ENCODE results near the gene RAB28. TPM values are rescaled to one million over a fixed set of nuclear protein-coding genes. Genes with fewer than 3 reads are reported as not detected.
"Not testable (repeated sequence)": the region's sequence is repeated elsewhere in the genome, so short reads cannot be mapped to it uniquely, and the experiment has no call there.

RAB28 gene
- total and polyA plus RNA-seq, 7 donors = 5.1 to 9.0 (median 6.3) TPM

DNA sequence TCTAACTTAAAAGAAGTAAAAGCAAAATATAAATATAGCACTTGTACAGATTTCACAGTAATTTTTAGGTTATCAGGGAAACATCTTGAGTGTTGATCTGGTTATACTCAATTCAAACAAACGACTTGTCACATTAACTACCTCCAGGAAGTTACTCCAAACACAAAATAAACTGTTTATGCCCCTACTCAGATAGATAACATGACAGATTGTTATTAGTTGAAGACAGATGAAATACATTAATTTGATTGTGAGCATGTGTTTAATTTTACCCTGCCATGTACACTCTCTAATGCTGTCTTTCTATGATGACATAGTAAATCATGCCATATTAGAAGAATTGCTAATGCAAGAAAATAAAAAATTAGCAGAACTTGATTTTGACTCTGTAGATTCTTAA, 88.0 kb downstream of the RAB28 start:
- H3K27me3 ChIP-seq (ENCODE audit: insufficient read depth in 3 of 3, low read length in 2 of 3) = no peaks in the 10 kb centered on the region
- TF ChIP-seq, protein P1, sequence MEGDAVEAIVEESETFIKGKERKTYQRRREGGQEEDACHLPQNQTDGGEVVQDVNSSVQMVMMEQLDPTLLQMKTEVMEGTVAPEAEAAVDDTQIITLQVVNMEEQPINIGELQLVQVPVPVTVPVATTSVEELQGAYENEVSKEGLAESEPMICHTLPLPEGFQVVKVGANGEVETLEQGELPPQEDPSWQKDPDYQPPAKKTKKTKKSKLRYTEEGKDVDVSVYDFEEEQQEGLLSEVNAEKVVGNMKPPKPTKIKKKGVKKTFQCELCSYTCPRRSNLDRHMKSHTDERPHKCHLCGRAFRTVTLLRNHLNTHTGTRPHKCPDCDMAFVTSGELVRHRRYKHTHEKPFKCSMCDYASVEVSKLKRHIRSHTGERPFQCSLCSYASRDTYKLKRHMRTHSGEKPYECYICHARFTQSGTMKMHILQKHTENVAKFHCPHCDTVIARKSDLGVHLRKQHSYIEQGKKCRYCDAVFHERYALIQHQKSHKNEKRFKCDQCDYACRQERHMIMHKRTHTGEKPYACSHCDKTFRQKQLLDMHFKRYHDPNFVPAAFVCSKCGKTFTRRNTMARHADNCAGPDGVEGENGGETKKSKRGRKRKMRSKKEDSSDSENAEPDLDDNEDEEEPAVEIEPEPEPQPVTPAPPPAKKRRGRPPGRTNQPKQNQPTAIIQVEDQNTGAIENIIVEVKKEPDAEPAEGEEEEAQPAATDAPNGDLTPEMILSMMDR (IDR thresholded peaks at IDR 0.05) = no peak
- 15 to 40% (median 24%) methylated on average over 1 of the region's 1 CpG for WGBS, 3 donors
- H3K4me1 ChIP-seq = peaks cover 12% of the 10 kb centered on the region
- intact Hi-C loops (cut with DNase I) = loop anchor here in 1 of 2 donors (5.0 kb wide), 1 partner anchor 791 kb away; no protein-coding TSS in a partner anchor
- no peak overlapping the region for H3K4me3 ChIP-seq
- H3K27ac ChIP-seq = no peak overlapping the region
- no peak for ATAC-seq
- no peaks in the 10 kb centered on the region for H3K9me3 ChIP-seq
- no peak for DNase-seq
- no peaks in the 10 kb centered on the region for H3K36me3 ChIP-seq (ENCODE audit: insufficient read depth in 1 of 2, low read depth in 1 of 2)

DNA sequence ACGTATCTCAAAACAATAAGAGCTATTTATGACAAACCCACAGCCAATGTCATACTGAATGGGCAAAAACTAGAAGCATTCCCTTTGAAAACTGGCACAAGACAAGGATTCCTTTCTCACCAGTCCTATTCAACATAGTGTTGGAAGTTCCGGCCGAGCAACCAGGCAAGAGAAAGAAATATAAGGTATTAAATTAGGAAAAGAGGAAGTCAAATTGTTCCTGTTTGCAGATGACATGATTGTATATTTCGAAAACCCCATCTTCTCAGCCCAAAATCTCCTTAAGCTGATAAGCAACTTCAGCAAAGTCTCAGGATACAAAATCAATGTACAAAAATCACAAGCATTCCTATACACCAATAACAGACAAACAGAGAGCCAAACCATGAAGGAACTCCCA, 94.2 kb downstream of the RAB28 start:
- H3K4me1 ChIP-seq; H3K27ac ChIP-seq; H3K27me3 ChIP-seq (ENCODE audit: insufficient read depth in 3 of 3, low read length in 2 of 3); DNase-seq; H3K4me3 ChIP-seq; intact Hi-C loops (cut with DNase I); H3K36me3 ChIP-seq (ENCODE audit: insufficient read depth in 1 of 2, low read depth in 1 of 2); ATAC-seq; H3K9me3 ChIP-seq: not testable (repeated sequence)
- WGBS, 3 donors = 86 to 93% (median 90%) methylated on average over 4 of the region's 4 CpGs

DNA sequence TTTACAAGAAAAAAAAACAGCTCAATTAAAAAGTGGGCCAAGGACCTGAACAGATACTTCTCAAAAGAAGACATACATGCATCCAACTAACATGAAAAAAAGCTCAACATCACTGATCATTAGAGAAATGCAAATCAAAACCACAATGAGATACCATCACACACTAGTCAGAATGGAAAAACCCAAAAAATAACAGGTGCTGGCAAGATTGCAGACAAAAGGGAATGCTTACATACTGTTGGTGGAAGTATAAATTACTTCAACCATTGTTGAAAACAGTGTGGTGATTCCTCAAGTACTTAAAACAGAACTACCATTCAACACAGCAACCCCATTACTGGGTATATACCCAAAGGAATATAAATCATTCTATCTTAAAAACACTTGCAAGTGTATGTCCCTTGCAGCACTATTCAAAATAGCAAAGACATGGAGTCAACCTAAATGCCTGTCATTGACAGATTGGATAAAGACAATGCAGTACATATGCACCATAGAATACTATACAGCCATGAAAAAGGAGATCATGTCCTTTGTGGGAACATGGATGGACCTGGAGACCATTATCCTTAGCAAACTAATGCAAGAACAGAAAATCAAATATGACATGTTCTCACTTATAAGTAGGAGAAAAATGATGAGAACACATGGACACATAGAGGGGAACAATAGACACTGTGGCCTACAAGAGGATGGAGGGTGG, 97.6 kb downstream of the RAB28 start:
- no peaks in the 10 kb centered on the region for H3K27me3 ChIP-seq (ENCODE audit: insufficient read depth in 3 of 3, low read length in 2 of 3)
- H3K36me3 ChIP-seq (ENCODE audit: insufficient read depth in 1 of 2, low read depth in 1 of 2) = no peaks in the 10 kb centered on the region
- no peaks in the 10 kb centered on the region for H3K9me3 ChIP-seq
- TF ChIP-seq, protein P1 (IDR thresholded peaks at IDR 0.05) = no peak
- no peak for ATAC-seq
- intact Hi-C loops (cut with DNase I) = no loop called here
- H3K4me1 ChIP-seq = peaks cover 13% of the 10 kb centered on the region
- no peak overlapping the region for H3K27ac ChIP-seq
- DNase-seq = no peak
- no peak overlapping the region for H3K4me3 ChIP-seq

DNA sequence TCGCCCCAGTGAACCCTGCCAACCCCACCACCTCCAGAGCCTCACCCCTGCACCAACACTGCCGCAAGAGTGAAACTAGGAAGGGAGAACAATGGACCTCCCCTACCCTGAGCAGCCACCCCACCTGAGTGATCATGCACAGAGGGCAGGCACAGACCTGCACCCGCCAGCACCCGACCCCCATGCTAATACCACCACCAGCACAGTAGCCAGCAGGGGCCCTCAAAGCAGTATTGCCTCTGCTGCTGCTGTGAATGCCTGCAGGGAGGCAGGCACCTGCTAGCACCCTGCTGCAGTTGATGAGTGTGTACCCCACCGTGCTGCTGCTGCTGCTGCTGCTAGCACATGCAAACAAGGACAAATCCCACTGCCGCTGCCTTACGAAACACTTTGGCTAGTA, 100.1 kb downstream of the RAB28 start:
- H3K4me1 ChIP-seq = peaks cover 13% of the 10 kb centered on the region
- no peak for DNase-seq
- TF ChIP-seq, protein P1 (IDR thresholded peaks at IDR 0.05) = no peak
- no peak overlapping the region for H3K4me3 ChIP-seq
- no peaks in the 10 kb centered on the region for H3K27me3 ChIP-seq (ENCODE audit: insufficient read depth in 3 of 3, low read length in 2 of 3)
- H3K36me3 ChIP-seq (ENCODE audit: insufficient read depth in 1 of 2, low read depth in 1 of 2) = no peaks in the 10 kb centered on the region
- 94 to 98% (median 95%) methylated on average over 7 of the region's 7 CpGs for WGBS, 3 donors
- no peak for ATAC-seq
- H3K9me3 ChIP-seq = no peaks in the 10 kb centered on the region
- no peak overlapping the region for H3K27ac ChIP-seq
- intact Hi-C loops (cut with DNase I) = no loop called here

DNA sequence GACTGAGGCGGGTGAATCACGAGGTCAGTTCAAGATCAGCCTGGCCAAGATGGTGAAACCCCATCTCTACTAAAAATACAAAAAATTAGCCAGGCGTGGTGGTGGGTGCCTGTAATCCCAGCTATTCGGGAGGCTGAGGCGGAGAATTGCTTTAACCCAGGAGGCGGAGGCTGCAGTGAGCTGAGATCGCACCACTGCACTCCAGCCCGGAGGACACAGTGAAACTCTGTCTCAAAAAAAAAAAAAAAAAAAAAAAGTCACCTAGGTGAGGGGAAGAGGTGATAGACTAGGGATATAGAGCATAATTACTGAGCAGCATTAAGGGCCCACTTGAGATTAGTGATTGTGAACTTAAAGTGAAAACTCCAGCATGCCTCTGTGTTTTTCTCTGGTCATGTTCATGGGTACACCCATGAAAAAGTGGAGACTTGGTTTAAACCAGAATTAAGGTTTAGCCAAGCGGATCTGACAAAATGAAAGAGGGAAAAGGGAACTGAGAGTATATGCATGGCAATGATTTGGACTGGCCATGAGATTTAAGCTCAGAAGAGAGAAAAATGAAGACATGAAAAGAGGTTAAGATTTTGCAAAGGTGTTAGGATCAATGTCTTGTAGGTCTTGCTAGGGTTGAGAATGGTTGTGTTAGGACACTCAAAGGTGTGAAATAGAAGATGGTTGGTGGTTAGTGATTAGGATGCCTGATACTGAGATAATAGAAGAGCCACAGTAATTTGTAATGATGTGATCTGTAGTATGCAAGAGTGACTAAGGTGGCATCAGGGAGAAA, 105.0 kb downstream of the RAB28 start:
- H3K9me3 ChIP-seq = no peaks in the 10 kb centered on the region
- H3K27ac ChIP-seq = no peak overlapping the region
- no peak overlapping the region for H3K4me3 ChIP-seq
- no peaks in the 10 kb centered on the region for H3K4me1 ChIP-seq
- WGBS, 3 donors = 97 to 99% (median 98%) methylated on average over 9 of the region's 9 CpGs
- no peak for ATAC-seq
- intact Hi-C loops (cut with DNase I) = no loop called here
- TF ChIP-seq, protein P1 (IDR thresholded peaks at IDR 0.05) = no peak
- no peak for DNase-seq
- no peaks in the 10 kb centered on the region for H3K36me3 ChIP-seq (ENCODE audit: insufficient read depth in 1 of 2, low read depth in 1 of 2)
- H3K27me3 ChIP-seq (ENCODE audit: insufficient read depth in 3 of 3, low read length in 2 of 3) = no peaks in the 10 kb centered on the region

Measured in psoas muscle (tissue), 8 donors.